Small intestine (tissue), 16 donors: ENCODE data around the gene CNN2. TPM values are rescaled to one million over a fixed set of nuclear protein-coding genes. Genes with fewer than 3 reads are reported as not detected.
A peak's percentile ranks its signal among the peaks of the same experiment; 100 is the strongest.

ENCODE experiments used
- DNase-seq, 2 donors: peaks; one replicate each; pipeline versions ENCODE4 v3.0.0 to v3.0.0-alpha.2; 2013
- FAIRE-seq: peaks from 2 replicates; lab custom pipeline; 2012; peaks lifted over from hg19 to GRCh38; lab: Jason Lieb, UNC
- H3K27ac ChIP-seq, 3 donors: one replicate each; pipeline ENCODE4 v1.5.1; 2013; ENCODE audit warnings: low read length in 2 of 3, mild to moderate bottlenecking in 2 of 3, control low read depth in 1 of 3, inconsistent platforms in 1 of 3, low read depth in 1 of 3, moderate library complexity in 1 of 3
- H3K27me3 ChIP-seq, 3 donors: one replicate each; pipeline ENCODE4 v1.6.1; 2013; ENCODE audit warnings: low read length in 3 of 3, inconsistent platforms in 1 of 3; ENCODE audit not compliant: control insufficient read depth in 3 of 3, insufficient read depth in 3 of 3
- H3K36me3 ChIP-seq, 3 donors: one replicate each; pipeline ENCODE4 v1.6.1; 2013; ENCODE audit warnings: low read length in 3 of 3, inconsistent platforms in 1 of 3, low read depth in 1 of 3, mild to moderate bottlenecking in 1 of 3, moderate library complexity in 1 of 3; ENCODE audit not compliant: control insufficient read depth in 3 of 3, insufficient read depth in 2 of 3
- H3K4me1 ChIP-seq, 3 donors: one replicate each; pipeline ENCODE4 v1.6.1; 2013; ENCODE audit warnings: low read length in 2 of 3, inconsistent platforms in 1 of 3, low read depth in 1 of 3, mild to moderate bottlenecking in 1 of 3, moderate library complexity in 1 of 3; ENCODE audit not compliant: control insufficient read depth in 3 of 3, insufficient read depth in 2 of 3
- H3K4me3 ChIP-seq, 3 donors: one replicate each; pipeline ENCODE4 v1.5.1; 2013; ENCODE audit warnings: low read length in 3 of 3, control low read depth in 1 of 3, inconsistent platforms in 1 of 3, low read depth in 1 of 3, mild to moderate bottlenecking in 1 of 3, moderate library complexity in 1 of 3
- H3K9me3 ChIP-seq, 2 donors: one replicate each; pipeline ENCODE4 v1.6.1; 2013; ENCODE audit warnings: low read depth in 1 of 2, low read length in 1 of 2; ENCODE audit not compliant: control insufficient read depth in 2 of 2, insufficient read depth in 1 of 2
- WGBS, 3 donors: extraction: QIAGEN DNeasy Blood & Tissue Kit; methylation state at CpG; one replicate each; pipeline ENCODE4 v1.1.7; 2013; 5-methylcytosine and 5-hydroxymethylcytosine counted together
- long read RNA-seq, 10 donors: transcript quantifications; one replicate each; lab custom pipeline, GENCODE V29; 2026
- polyA plus RNA-seq, 4 donors: library from polyadenylated mRNA; stranded (reverse) in 3 of 4; unstranded in 1 of 4; fragments of 200-250 nt in 3 of 4; fragments of 120-200 nt in 1 of 4; gene quantifications; one replicate each; pipeline versions ENCODE4 v1.2.1 to v1.2.3, GENCODE V29; 2013
- donor health status: healthy with polysubstance abuse.
- donor health status: control.
- donor health status: control.
- donor health status: Bipolar disorder and iron deficiency.
- donor health status: healthy.

CNN2 gene
- polyA plus RNA-seq, result 10 to 100 TPM; 14.5 to 34.4 (median 22.6) TPM
- long read RNA-seq, donor 1, result 0 reads
- long read RNA-seq, donor 2, transcript CNN2-206 (1 exons, 2,266 nt), result major isoform, 6 of 11 reads
- long read RNA-seq, donor 2, partial matches to known transcripts, result 0 of 11 reads
- long read RNA-seq, donor 2, other reads (novel, unspliced or antisense), result 0 of 11 reads
- long read RNA-seq, donor 3, transcript CNN2-206 (1 exons, 2,266 nt), result major isoform, 34 of 43 reads
- long read RNA-seq, donor 3, transcript CNN2-201 (7 exons, 2,179 nt), result minor isoform, 8 of 43 reads
- long read RNA-seq, donor 3, partial matches to known transcripts, result 0 of 43 reads
- long read RNA-seq, donor 3, other reads (novel, unspliced or antisense), result 0 of 43 reads
- long read RNA-seq, donor 4, partial matches to known transcripts, result 0 of 1 reads
- long read RNA-seq, donor 4, other reads (novel, unspliced or antisense), result 0 of 1 reads
- long read RNA-seq, donor 5, transcript CNN2-206 (1 exons, 2,266 nt), result major isoform, 22 of 26 reads
- long read RNA-seq, donor 5, partial matches to known transcripts, result 0 of 26 reads
- long read RNA-seq, donor 5, other reads (novel, unspliced or antisense), result 0 of 26 reads
- long read RNA-seq, donor 6, transcript CNN2-206 (1 exons, 2,266 nt), result major isoform, 14 of 22 reads
- long read RNA-seq, donor 6, transcript CNN2-201 (7 exons, 2,179 nt), result minor isoform, 7 of 22 reads
- long read RNA-seq, donor 6, partial matches to known transcripts, result 0 of 22 reads
- long read RNA-seq, donor 6, other reads (novel, unspliced or antisense), result 0 of 22 reads
- long read RNA-seq, donor 7, transcript CNN2-202 (6 exons, 2,033 nt), result minor isoform, 6 of 132 reads
- long read RNA-seq, donor 7, transcript CNN2-206 (1 exons, 2,266 nt), result major isoform, 90 of 132 reads
- long read RNA-seq, donor 7, transcript CNN2-201 (7 exons, 2,179 nt), result minor isoform, 34 of 132 reads
- long read RNA-seq, donor 7, partial matches to known transcripts, result 0 of 132 reads
- long read RNA-seq, donor 7, other reads (novel, unspliced or antisense), result 0 of 132 reads
- long read RNA-seq, donor 8, transcript CNN2-206 (1 exons, 2,266 nt), result major isoform, 8 of 11 reads
- long read RNA-seq, donor 8, partial matches to known transcripts, result 0 of 11 reads
- long read RNA-seq, donor 8, other reads (novel, unspliced or antisense), result 0 of 11 reads
- long read RNA-seq, donor 9, partial matches to known transcripts, result 0 of 4 reads
- long read RNA-seq, donor 9, other reads (novel, unspliced or antisense), result 0 of 4 reads
- long read RNA-seq, donor 10, transcript CNN2-201 (7 exons, 2,179 nt), result minor isoform, 6 of 34 reads
- long read RNA-seq, donor 10, transcript CNN2-206 (1 exons, 2,266 nt), result major isoform, 26 of 34 reads
- long read RNA-seq, donor 10, partial matches to known transcripts, result 0 of 34 reads
- long read RNA-seq, donor 10, other reads (novel, unspliced or antisense), result 0 of 34 reads

- DNase-seq (peak; percentile 73 to 86), FAIRE-seq (no peak)
- Histone ChIP-seq H3K9me3 (no peaks in the 10 kb centered on the region), H3K36me3 (peaks cover 0 to 10% (median 0%) of the 10 kb centered on the region in 3 donors), H3K4me3 (peak within 1 kb of the TSS; percentile 72 to 97 (median 85)), H3K27me3 (peaks cover 0 to 12% (median 0%) of the 10 kb centered on the region in 3 donors), H3K27ac (peak within 1 kb of the TSS; percentile 59 to 92 (median 83)), H3K4me1 (peaks cover 0 to 42% (median 4%) of the 10 kb centered on the region in 3 donors)
- WGBS, 3 donors, result 4 to 5% (median 5%) methylated on average over 41 to 63 of the region's 63 CpGs
Observed at GRCh38 chr19:1025960-1026782, at the start of gene CNN2. Gene CNN2, plus strand, starts transcription at chr19:1026608. Its CDS starts 54 bp downstream, at chr19:1026662.

- FAIRE-seq (no peak), DNase-seq (no peak)
- Histone ChIP-seq H3K9me3 (no peaks in the 10 kb centered on the region), H3K4me3 (no peak overlapping the region), H3K27ac (no peak overlapping the region), H3K36me3 (peaks cover 0 to 47% (median 0%) of the 10 kb centered on the region in 3 donors), H3K27me3 (no peaks in the 10 kb centered on the region), H3K4me1 (peaks cover 0 to 13% (median 0%) of the 10 kb centered on the region in 3 donors)
- 72 to 86% (median 79%) methylated on average over 24 of the region's 24 CpGs for WGBS, 3 donors
Observed at GRCh38 chr19:977058-977464, 49.3 kb upstream of the CNN2 start.

- 66 to 75% (median 75%) methylated on average over 19 of the region's 19 CpGs for WGBS, 3 donors
- H3K27ac ChIP-seq, result no peak overlapping the region
- no peaks in the 10 kb centered on the region for H3K9me3 ChIP-seq
- H3K4me1 ChIP-seq, result peaks cover 0 to 23% (median 0%) of the 10 kb centered on the region in 3 donors
- no peaks in the 10 kb centered on the region for H3K27me3 ChIP-seq
- no peak overlapping the region for H3K4me3 ChIP-seq
- FAIRE-seq (no peak), DNase-seq (peak in 1 of 2 donors; percentile 33)
- peaks cover 0 to 25% (median 0%) of the 10 kb centered on the region in 3 donors for H3K36me3 ChIP-seq
Observed at GRCh38 chr19:979318-979741, 47.1 kb upstream of the CNN2 start.

GRCh38 chr19:980133-980998 is 46.0 kb upstream of the CNN2 start:
- Histone ChIP-seq H3K9me3 (no peaks in the 10 kb centered on the region), H3K36me3 (peaks cover 0 to 17% (median 0%) of the 10 kb centered on the region in 3 donors), H3K27ac (no peak overlapping the region), H3K4me1 (peaks cover 0 to 23% (median 0%) of the 10 kb centered on the region in 3 donors), H3K4me3 (no peak overlapping the region), H3K27me3 (no peaks in the 10 kb centered on the region)
- FAIRE-seq (no peak), DNase-seq (peak in 1 of 2 donors; percentile 29)
- WGBS, 3 donors, result 22 to 39% (median 35%) methylated on average over 29 to 32 of the region's 32 CpGs

GRCh38 chr19:982567-983170 is 43.7 kb upstream of the CNN2 start:
- no peak for FAIRE-seq
- peak overlapping the region in 2 of 3 donors; percentile 18 to 37 for H3K4me3 ChIP-seq

GRCh38 chr19:984165-984967 is 42.0 kb upstream of the CNN2 start, which contains the start of gene WDR18:
Gene WDR18, plus strand, starts transcription at chr19:984345. Its CDS starts 9 bp downstream, at chr19:984354.
- Histone ChIP-seq H3K9me3 (no peaks in the 10 kb centered on the region), H3K4me3 (peak within 1 kb of the TSS; percentile 78 to 96 (median 95)), H3K36me3 (peaks cover 0 to 41% (median 4%) of the 10 kb centered on the region in 3 donors), H3K27ac (peak within 1 kb of the TSS; percentile 0 to 93 (median 77)), H3K27me3 (no peaks in the 10 kb centered on the region), H3K4me1 (peaks cover 0 to 19% (median 0%) of the 10 kb centered on the region in 3 donors)
- 0 to 1% (median 1%) methylated on average over 72 to 78 of the region's 78 CpGs for WGBS, 3 donors
- FAIRE-seq, result no peak
- DNase-seq, result peak; percentile 90 to 95

More at GRCh38 chr19:982567-983170, 43.7 kb upstream of the CNN2 start:
- Histone ChIP-seq H3K4me1 (peaks cover 0 to 23% (median 0%) of the 10 kb centered on the region in 3 donors), H3K27ac (peak overlapping the region in 1 of 3 donors; percentile 12), H3K27me3 (no peaks in the 10 kb centered on the region), H3K9me3 (no peaks in the 10 kb centered on the region), H3K36me3 (peaks cover 0 to 26% (median 4%) of the 10 kb centered on the region in 3 donors)
- peak; percentile 66 to 91 for DNase-seq
- 1 to 2% (median 2%) methylated on average over 26 to 46 of the region's 46 CpGs for WGBS, 3 donors
